H9 (cell line): ENCODE measurements around the gene PROCR. TPM values are rescaled to one million over a fixed set of nuclear protein-coding genes. Genes with fewer than 3 reads are reported as not detected.
A peak's percentile ranks its signal among the peaks of the same experiment; 100 is the strongest.
"Not testable (repeated sequence)": the region's sequence is repeated elsewhere in the genome, so short reads cannot be mapped to it uniquely, and the experiment has no call there.

Experiments used
- DNase-seq: peaks from one replicate; pipeline ENCODE4 v3.0.0-alpha.2; 2017
- H2AFZ ChIP-seq: one replicate; pipeline ENCODE4 v1.6.1; 2013; ENCODE audit warnings: mild to moderate bottlenecking, low read length, control low read depth, moderate library complexity
- H2AK5ac ChIP-seq: 2 replicates; pipeline ENCODE4 v1.6.1; 2013; ENCODE audit warnings: low read length, control low read depth, mixed read lengths; ENCODE audit not compliant: insufficient read length
- H2BK120ac ChIP-seq: one replicate; pipeline ENCODE4 v1.6.1; 2013; ENCODE audit warnings: low read depth, mild to moderate bottlenecking, low read length, control low read depth, inconsistent platforms; ENCODE audit not compliant: poor library complexity, severe bottlenecking
- H2BK12ac ChIP-seq: 2 replicates; pipeline ENCODE4 v1.6.1; 2013; ENCODE audit warnings: low read length, control low read depth, mixed read lengths, low read depth; ENCODE audit not compliant: insufficient read length
- H2BK15ac ChIP-seq: 2 replicates; pipeline ENCODE4 v1.6.1; 2013; ENCODE audit warnings: low read depth, low read length, control low read depth
- H2BK20ac ChIP-seq: one replicate; pipeline ENCODE4 v1.6.1; 2013; ENCODE audit warnings: low read depth, mild to moderate bottlenecking, low read length, control low read depth, inconsistent platforms; ENCODE audit not compliant: poor library complexity, severe bottlenecking
- H2BK5ac ChIP-seq: 2 replicates; pipeline ENCODE4 v1.6.1; 2013; ENCODE audit warnings: low read length, control low read depth, mixed read lengths; ENCODE audit not compliant: insufficient read length
- H3K14ac ChIP-seq: 2 replicates; pipeline ENCODE4 v1.6.1; 2013; ENCODE audit warnings: low read length, control low read depth; ENCODE audit not compliant: insufficient read depth
- H3K18ac ChIP-seq: 2 replicates; pipeline ENCODE4 v1.6.1; 2013; ENCODE audit warnings: low read depth, mild to moderate bottlenecking, mixed read lengths, low read length, control low read depth; ENCODE audit not compliant: insufficient read length
- H3K23ac ChIP-seq: 2 replicates; pipeline ENCODE4 v1.6.1; 2013; ENCODE audit warnings: low read length, control low read depth, mixed read lengths, low read depth; ENCODE audit not compliant: insufficient read length
- H3K23me2 ChIP-seq: 2 replicates; pipeline ENCODE4 v1.6.1; 2013; ENCODE audit warnings: low read depth, mild to moderate bottlenecking, mixed read lengths, low read length, control low read depth; ENCODE audit not compliant: insufficient read length, poor library complexity, severe bottlenecking
- H3K27ac ChIP-seq: 2 replicates; pipeline ENCODE4 v1.5.1; 2013; ENCODE audit warnings: low read length, control low read depth, mixed read lengths, low read depth; ENCODE audit not compliant: insufficient read length
- H3K27me3 ChIP-seq: 2 replicates; pipeline ENCODE4 v1.6.1; 2013; ENCODE audit warnings: low read length, control low read depth, inconsistent platforms; ENCODE audit not compliant: insufficient read depth
- H3K4ac ChIP-seq: 2 replicates; pipeline ENCODE4 v1.6.1; 2013; ENCODE audit warnings: low read depth, mild to moderate bottlenecking, control low read depth, inconsistent platforms, low read length, moderate library complexity
- H3K4me1 ChIP-seq: 2 replicates; pipeline ENCODE4 v1.6.1; 2013; ENCODE audit warnings: low read length, control low read depth, inconsistent platforms; ENCODE audit not compliant: insufficient read depth
- H3K4me2 ChIP-seq: 2 replicates; pipeline ENCODE4 v1.6.1; 2013; ENCODE audit warnings: low read length, control low read depth, mixed read lengths; ENCODE audit not compliant: insufficient read length, insufficient read depth
- H3K56ac ChIP-seq: 2 replicates; pipeline ENCODE4 v1.6.1; 2013; ENCODE audit warnings: low read depth, mild to moderate bottlenecking, mixed read lengths, low read length, control low read depth; ENCODE audit not compliant: insufficient read length
- H3K79me1 ChIP-seq: 2 replicates; pipeline ENCODE4 v1.6.1; 2013; ENCODE audit warnings: low read depth, mild to moderate bottlenecking, moderate library complexity, low read length, control low read depth, inconsistent platforms; ENCODE audit not compliant: insufficient read depth, poor library complexity, severe bottlenecking
- H3K79me2 ChIP-seq: 2 replicates; pipeline ENCODE4 v1.6.1; 2013; ENCODE audit warnings: low read length, control low read depth, inconsistent platforms; ENCODE audit not compliant: insufficient read depth
- H3K9ac ChIP-seq: 2 replicates; pipeline ENCODE4 v1.6.1; 2013; ENCODE audit warnings: low read length, control low read depth, mixed read lengths; ENCODE audit not compliant: insufficient read length; ENCODE audit errors: extremely low read depth
- H3K9me3 ChIP-seq: one replicate; pipeline ENCODE4 v1.6.1; 2013; ENCODE audit warnings: low read depth, low read length, inconsistent platforms; ENCODE audit not compliant: control insufficient read depth
- H3T11ph ChIP-seq: one replicate; pipeline ENCODE4 v1.6.1; 2013; ENCODE audit warnings: mild to moderate bottlenecking, low read length, control low read depth, inconsistent platforms
- H4K20me1 ChIP-seq: one replicate; pipeline ENCODE4 v1.6.1; 2013; ENCODE audit not compliant: control insufficient read depth, insufficient read length, insufficient read depth
- H4K5ac ChIP-seq: 2 replicates; pipeline ENCODE4 v1.6.1; 2013; ENCODE audit warnings: low read depth, mild to moderate bottlenecking, mixed read lengths, low read length, control low read depth; ENCODE audit not compliant: insufficient read length
- H4K8ac ChIP-seq: replicated peaks from 2 replicates; pipeline ENCODE4 v1.6.1; 2013; ENCODE audit warnings: low read length, control low read depth, mixed read lengths, low read depth; ENCODE audit not compliant: insufficient read length
- H4K91ac ChIP-seq: 2 replicates; pipeline ENCODE4 v1.6.1; 2013; ENCODE audit warnings: low read depth, mild to moderate bottlenecking, moderate library complexity, mixed read lengths, low read length, control low read depth; ENCODE audit not compliant: insufficient read length
- H3K27ac Mint-ChIP-seq, 3 experiments: 2 replicates in 2 of 3; 3 replicates in 1 of 3; pipeline ENCODE4 v1.8.0; 2020 to 2021; ENCODE audit warnings: mixed read lengths in 3 of 3, mild to moderate bottlenecking in 1 of 3, moderate library complexity in 1 of 3
- H3K27me3 Mint-ChIP-seq: 2 replicates; pipeline ENCODE4 v1.8.0; 2021; ENCODE audit warnings: low read depth, mild to moderate bottlenecking, moderate library complexity, mixed read lengths
- H3K36me3 Mint-ChIP-seq, 3 experiments: 2 replicates in 2 of 3; 3 replicates in 1 of 3; pipeline ENCODE4 v1.8.0; 2020 to 2021; ENCODE audit warnings: low read depth in 3 of 3, mixed read lengths in 3 of 3; ENCODE audit not compliant: insufficient read depth in 1 of 3
- H3K4me1 Mint-ChIP-seq, 2 experiments: 2 replicates each; pipeline ENCODE4 v1.8.0; 2020; ENCODE audit warnings: mixed read lengths in 2 of 2
- H3K4me3 Mint-ChIP-seq, 2 experiments: 2 replicates in 1 of 2; 3 replicates in 1 of 2; pipeline ENCODE4 v1.8.0; 2020 to 2021; ENCODE audit warnings: mild to moderate bottlenecking in 2 of 2, mixed read lengths in 2 of 2, moderate library complexity in 1 of 2
- H3K9me3 Mint-ChIP-seq, 2 experiments: 2 replicates in 1 of 2; 3 replicates in 1 of 2; pipeline ENCODE4 v1.8.0; 2020; ENCODE audit warnings: mild to moderate bottlenecking in 2 of 2, mixed read lengths in 2 of 2, moderate library complexity in 1 of 2
- CTCF ChIP-seq: fragments of 200-600 bp; sonication (generic); conservative IDR thresholded peaks from 3 replicates; pipeline ENCODE4 v1.8.0; 2021; ENCODE audit warnings: antibody characterized with exemption, mild to moderate bottlenecking
- WGBS: extraction: QIAGEN DNeasy Blood & Tissue Kit; methylation state at CpG from one replicate; pipeline ENCODE4 v1.1.7; 2013; ENCODE audit warnings: missing lambda C conversion rate, low lambda C conversion rate, mixed read lengths; ENCODE audit not compliant: insufficient read length; ENCODE audit errors: extremely low coverage; 5-methylcytosine and 5-hydroxymethylcytosine counted together
- total RNA-seq: library from RNA; stranded (reverse); gene quantifications from 2 replicates; pipeline ENCODE4 v1.2.1, GENCODE V29; 2021

PROCR gene
- total RNA-seq, 1 experiment from 2014 or later, result 6.4 TPM

- Histone ChIP-seq H3K79me1 (no peaks in the 10 kb centered on the region), H3K27ac (peak within 1 kb of the TSS; percentile 9)
- WGBS, result no CpG with 5 or more reads among the region's 42 CpGs
Measured at GRCh38 chr20:35146920-35147574, 24.8 kb upstream of the PROCR start, which contains the start of gene EDEM2. EDEM2 (minus strand) TSS chr20:35147336; CDS start chr20:35147258, 78 bp downstream.

GRCh38 chr20:35147575-35148071 lies 24.2 kb upstream of the PROCR start:
- not testable (repeated sequence) for H3T11ph ChIP-seq, H3K56ac ChIP-seq, H3K79me1 ChIP-seq, H3K9me3 ChIP-seq, H3K14ac ChIP-seq, H2BK120ac ChIP-seq, H2AK5ac ChIP-seq, H3K18ac ChIP-seq, H3K9me3 Mint-ChIP-seq, DNase-seq, H3K27ac ChIP-seq, H2BK5ac ChIP-seq, H3K4me1 ChIP-seq, H3K4ac ChIP-seq, H3K23ac ChIP-seq, H4K20me1 ChIP-seq, H4K91ac ChIP-seq, H2BK15ac ChIP-seq, H3K23me2 ChIP-seq, H3K79me2 ChIP-seq, H3K27me3 ChIP-seq, H3K27me3 Mint-ChIP-seq, H2AFZ ChIP-seq, H4K8ac ChIP-seq, H2BK12ac ChIP-seq, H4K5ac ChIP-seq, H2BK20ac ChIP-seq
- Mint-ChIP-seq H3K27ac (peak overlapping the region in 2 of 3 experiments; percentile 2 to 92; a peak in 3 of 7 replicates), H3K4me1 (peaks cover 17 to 28% of the 10 kb centered on the region in 2 experiments), H3K36me3 (peaks cover 0 to 21% (median 11%) of the 10 kb centered on the region in 3 experiments; a peak in 4 of 7 replicates), H3K4me3 (peak overlapping the region; percentile 85 to 95)
- WGBS, result no CpG with 5 or more reads among the region's 19 CpGs
- peak overlapping the region; percentile 75 for H3K4me2 ChIP-seq
- H3K9ac ChIP-seq, result peak overlapping the region; percentile 12

More at GRCh38 chr20:35146920-35147574, 24.8 kb upstream of the PROCR start, which contains the start of gene EDEM2:
- no peak for TF ChIP-seq CTCF
- H3K27me3 ChIP-seq, result no peaks in the 10 kb centered on the region
- Mint-ChIP-seq H3K9me3 (no peaks in the 10 kb centered on the region; a peak in 1 of 5 replicates), H3K27ac (peak within 1 kb of the TSS; percentile 34 to 97 (median 92)), H3K4me1 (peaks cover 17 to 28% of the 10 kb centered on the region in 2 experiments), H3K4me3 (peak within 1 kb of the TSS; percentile 85 to 95), H3K36me3 (peaks cover 0 to 23% (median 13%) of the 10 kb centered on the region in 3 experiments; a peak in 6 of 7 replicates), H3K27me3 (peaks cover 2% of the 10 kb centered on the region)
- peaks cover 2% of the 10 kb centered on the region; the same call in 1 of the 2 replicates for H3K4me1 ChIP-seq
- no peak within 1 kb of the TSS for H4K5ac ChIP-seq
- no peak within 1 kb of the TSS for H2BK12ac ChIP-seq
- peak within 1 kb of the TSS; percentile 54 for H3K18ac ChIP-seq
- H2AFZ ChIP-seq, result no peak within 1 kb of the TSS
- H3K9ac ChIP-seq, result peak within 1 kb of the TSS; percentile 70
- H3T11ph ChIP-seq, result no peak within 1 kb of the TSS
- H2BK15ac ChIP-seq, result no peak within 1 kb of the TSS
- peak within 1 kb of the TSS; percentile 42 for H3K14ac ChIP-seq
- no peaks in the 10 kb centered on the region for H4K20me1 ChIP-seq
- no peaks in the 10 kb centered on the region for H3K9me3 ChIP-seq
- H3K79me2 ChIP-seq, result no peaks in the 10 kb centered on the region
- H3K4ac ChIP-seq, result no peak within 1 kb of the TSS
- peak within 1 kb of the TSS; percentile 75 for H3K4me2 ChIP-seq
- H2BK5ac ChIP-seq, result no peak within 1 kb of the TSS
- H2BK120ac ChIP-seq, result no peak within 1 kb of the TSS
- no peak within 1 kb of the TSS for H4K91ac ChIP-seq
- DNase-seq, result peak; percentile 98
- no peak within 1 kb of the TSS for H2AK5ac ChIP-seq
- H3K56ac ChIP-seq, result no peak within 1 kb of the TSS
- no peak within 1 kb of the TSS for H3K23ac ChIP-seq
- H4K8ac ChIP-seq, result no peak within 1 kb of the TSS
- no peaks in the 10 kb centered on the region for H3K23me2 ChIP-seq
- no peak within 1 kb of the TSS for H2BK20ac ChIP-seq
